H1 (cell line): ENCODE results near the gene SLC41A1. TPM values are rescaled to one million over a fixed set of nuclear protein-coding genes. Genes with fewer than 3 reads are reported as not detected.

Source experiments
- CTCF ChIA-PET: fragments of 300-600 bp; sonication (Branson Sonifier 250); formaldehyde crosslinking; loops from one replicate; lab custom pipeline; 2021; ENCODE audit not compliant: partially characterized antibody; lab: Charles Lee
- POLR2A ChIA-PET: fragments of 300-600 bp; sonication (Branson Sonifier 250); formaldehyde crosslinking; loops from one replicate; lab custom pipeline; 2021; ENCODE audit warnings: inconsistent platforms; ENCODE audit not compliant: partially characterized antibody; lab: Charles Lee
- DNase-seq, 2 experiments: peaks; one replicate each; pipeline versions ENCODE4 v3.0.0 to v3.0.0-alpha.2; 2010 to 2022; ENCODE audit warnings: low spot score in 2 of 2, low read depth in 1 of 2, mixed read lengths in 1 of 2
- FAIRE-seq: peaks from 2 replicates; lab custom pipeline; 2011; peaks lifted over from hg19 to GRCh38; lab: Jason Lieb, UNC
- H2AFZ ChIP-seq: 2 replicates; pipeline ENCODE4 v1.8.1; 2012; ENCODE audit warnings: low read length, inconsistent platforms
- H2AK5ac ChIP-seq: 2 replicates; pipeline ENCODE4 v1.6.1; 2013; ENCODE audit warnings: low read depth, low read length
- H2BK120ac ChIP-seq: replicated peaks from 2 replicates; pipeline ENCODE3; 2013; ENCODE audit warnings: low read depth, low read length, inconsistent platforms
- H2BK12ac ChIP-seq: 2 replicates; pipeline ENCODE4 v1.6.1; 2013; ENCODE audit warnings: low read depth, low read length
- H2BK15ac ChIP-seq: 2 replicates; pipeline ENCODE4 v1.6.1; 2013; ENCODE audit warnings: low read length
- H2BK20ac ChIP-seq: 2 replicates; pipeline ENCODE4 v1.6.1; 2013; ENCODE audit warnings: low read length
- H2BK5ac ChIP-seq: 2 replicates; pipeline ENCODE4 v1.6.1; 2013; ENCODE audit warnings: low read depth, low read length
- H3K14ac ChIP-seq: 2 replicates; pipeline ENCODE4 v1.6.1; 2013; ENCODE audit warnings: inconsistent platforms; ENCODE audit not compliant: insufficient read length
- H3K18ac ChIP-seq: 2 replicates; pipeline ENCODE4 v1.6.1; 2013; ENCODE audit warnings: low read length; ENCODE audit errors: extremely low read depth
- H3K23ac ChIP-seq: 2 replicates; pipeline ENCODE4 v1.6.1; 2013; ENCODE audit warnings: inconsistent platforms; ENCODE audit not compliant: insufficient read length
- H3K23me2 ChIP-seq: 2 replicates; pipeline ENCODE4 v1.6.1; 2013; ENCODE audit warnings: low read depth, low read length
- H3K27ac ChIP-seq: 2 replicates; pipeline ENCODE4 v1.6.1; 2011; ENCODE audit warnings: low read depth, low read length, inconsistent platforms
- H3K27me3 ChIP-seq, 4 experiments: replicated peaks in 1 of 4; 1 replicate in 1 of 4; 2 replicates in 3 of 4; pipeline versions ENCODE4 v1.6.1 to v1.8.1; 2011 to 2013; ENCODE audit warnings: low read length in 3 of 4, mild to moderate bottlenecking in 3 of 4, inconsistent platforms in 2 of 4, mixed read lengths in 2 of 4, moderate library complexity in 1 of 4; ENCODE audit not compliant: control insufficient read depth in 3 of 4, insufficient read depth in 3 of 4; ENCODE audit errors: extremely low read depth in 1 of 4
- H3K36me3 ChIP-seq, 4 experiments: 2 replicates each; pipeline versions ENCODE4 v1.6.1 to v1.8.1; 2011 to 2013; ENCODE audit warnings: mild to moderate bottlenecking in 4 of 4, low read length in 3 of 4, moderate library complexity in 2 of 4, control low read depth in 1 of 4, inconsistent platforms in 1 of 4; ENCODE audit not compliant: insufficient read depth in 4 of 4, control insufficient read depth in 2 of 4
- H3K4ac ChIP-seq: replicated peaks from 2 replicates; pipeline ENCODE3; 2013; ENCODE audit warnings: low read length, low read depth, mixed read lengths, inconsistent platforms; ENCODE audit not compliant: insufficient read length
- H3K4me1 ChIP-seq, 4 experiments: replicated peaks in 1 of 4; 1 replicate in 1 of 4; 2 replicates in 3 of 4; pipeline versions ENCODE4 v1.6.1 to v1.8.1; 2011 to 2013; ENCODE audit warnings: low read length in 3 of 4, inconsistent platforms in 2 of 4, mixed read lengths in 1 of 4; ENCODE audit not compliant: insufficient read depth in 4 of 4, control insufficient read depth in 3 of 4
- H3K4me2 ChIP-seq, 2 experiments: 2 replicates each; pipeline versions ENCODE4 v1.6.1 to v1.8.1; 2011 to 2013; ENCODE audit warnings: low read depth in 2 of 2, low read length in 2 of 2, control low read depth in 1 of 2, inconsistent platforms in 1 of 2, mild to moderate bottlenecking in 1 of 2; ENCODE audit not compliant: insufficient read depth in 1 of 2
- H3K4me3 ChIP-seq, 4 experiments: fragments of 200-600, 300-600 bp in 1 of 4; sonication (generic), shearing (Covaris generic), sonication (Bioruptor Twin) in 1 of 4; 2 replicates each; pipeline versions ENCODE4 v1.5.1 to v1.8.1; 2011 to 2016; ENCODE audit warnings: low read length in 4 of 4, low read depth in 3 of 4, control low read depth in 2 of 4, inconsistent platforms in 2 of 4, mild to moderate bottlenecking in 2 of 4, mixed read lengths in 1 of 4, moderate library complexity in 1 of 4; ENCODE audit not compliant: insufficient read depth in 2 of 4; ENCODE audit errors: extremely low read depth in 1 of 4
- H3K56ac ChIP-seq: replicated peaks from 2 replicates; pipeline ENCODE3; 2013; ENCODE audit warnings: low read depth, mild to moderate bottlenecking, mixed read lengths, low read length, inconsistent platforms; ENCODE audit not compliant: insufficient read length
- H3K79me1 ChIP-seq: 2 replicates; pipeline ENCODE4 v1.6.1; 2013; ENCODE audit warnings: low read depth, low read length, control low read depth
- H3K79me2 ChIP-seq, 2 experiments: 2 replicates each; pipeline versions ENCODE4 v1.6.1 to v1.8.1; 2012 to 2013; ENCODE audit warnings: low read length in 2 of 2, mild to moderate bottlenecking in 2 of 2, inconsistent platforms in 1 of 2; ENCODE audit not compliant: insufficient read depth in 2 of 2, control insufficient read depth in 1 of 2
- H3K9ac ChIP-seq, 4 experiments: replicated peaks in 1 of 4; 1 replicate in 1 of 4; 2 replicates in 3 of 4; pipeline versions ENCODE4 v1.6.1 to v1.8.1; 2011 to 2013; ENCODE audit warnings: low read depth in 3 of 4, low read length in 3 of 4, control low read depth in 2 of 4, mild to moderate bottlenecking in 2 of 4, moderate library complexity in 2 of 4, inconsistent platforms in 1 of 4; ENCODE audit errors: extremely low read depth in 1 of 4
- H3K9me3 ChIP-seq, 2 experiments: 2 replicates each; pipeline versions ENCODE4 v1.6.1 to v1.8.1; 2012 to 2013; ENCODE audit warnings: mild to moderate bottlenecking in 2 of 2, moderate library complexity in 2 of 2, control low read depth in 1 of 2, inconsistent platforms in 1 of 2, low read depth in 1 of 2, low read length in 1 of 2, mixed read lengths in 1 of 2; ENCODE audit not compliant: insufficient read depth in 2 of 2
- H4K20me1 ChIP-seq, 2 experiments: replicated peaks in 1 of 2; 2 replicates each; pipeline versions ENCODE3 to v1.8.1; 2011 to 2013; ENCODE audit warnings: inconsistent platforms in 2 of 2, low read length in 2 of 2, mild to moderate bottlenecking in 1 of 2; ENCODE audit not compliant: insufficient read depth in 2 of 2, control insufficient read depth in 1 of 2
- H4K5ac ChIP-seq: 2 replicates; pipeline ENCODE4 v1.6.1; 2013; ENCODE audit warnings: low read length, low read depth, mixed read lengths, inconsistent platforms; ENCODE audit not compliant: insufficient read length
- H4K8ac ChIP-seq: 2 replicates; pipeline ENCODE4 v1.8.0; 2013; ENCODE audit warnings: mild to moderate bottlenecking, moderate library complexity, low read length, inconsistent platforms; ENCODE audit not compliant: insufficient read depth; ENCODE audit errors: extremely low read depth
- H4K91ac ChIP-seq: replicated peaks from 2 replicates; pipeline ENCODE3; 2013; ENCODE audit warnings: low read length, mixed read lengths, inconsistent platforms; ENCODE audit not compliant: insufficient read length
- BACH1 ChIP-seq: IDR thresholded peaks from 2 replicates; pipeline ENCODE4 v1.6.1; 2012; ENCODE audit warnings: low read length, improper control_type of control experiment
- CREB1 ChIP-seq: IDR thresholded peaks from 2 replicates; pipeline ENCODE4 v1.6.1; 2012; ENCODE audit warnings: inconsistent platforms
- HDAC2 ChIP-seq, 2 experiments: fragments of 300-600 bp in 1 of 2; sonication (generic) in 1 of 2; IDR thresholded peaks; 2 replicates each; pipeline ENCODE4 v1.6.1; 2011 to 2012; ENCODE audit warnings: low read depth in 2 of 2, low read length in 2 of 2, mild to moderate bottlenecking in 2 of 2, moderate library complexity in 2 of 2, borderline replicate concordance in 1 of 2, inconsistent platforms in 1 of 2
- HDAC6 ChIP-seq: IDR thresholded peaks from one replicate; pipeline ENCODE4 v1.7.1; 2012; ENCODE audit warnings: low read depth, mild to moderate bottlenecking, inconsistent platforms, low read length, moderate library complexity
- KDM4A ChIP-seq: IDR thresholded peaks from one replicate; pipeline ENCODE4 v1.7.1; 2012; ENCODE audit warnings: low read depth, mild to moderate bottlenecking, moderate library complexity, low read length, inconsistent platforms; ENCODE audit not compliant: severe bottlenecking
- KDM5A ChIP-seq: fragments of 200-600 bp; IDR thresholded peaks from 2 replicates; pipeline ENCODE4 v1.7.1; 2012; ENCODE audit warnings: mild to moderate bottlenecking, low read length, inconsistent platforms, mixed read lengths
- POLR2A ChIP-seq, 2 experiments: IDR thresholded peaks; 1 replicate in 1 of 2; 2 replicates in 1 of 2; pipeline ENCODE4 v1.6.1; 2011; ENCODE audit warnings: low read depth in 2 of 2, low read length in 2 of 2, mild to moderate bottlenecking in 2 of 2; ENCODE audit errors: control extremely low read depth in 1 of 2
- POLR2AphosphoS5 ChIP-seq: IDR thresholded peaks from 2 replicates; pipeline ENCODE4 v1.6.1; 2011; ENCODE audit warnings: low read depth, low read length
- RXRA ChIP-seq: IDR thresholded peaks from 2 replicates; pipeline ENCODE4 v1.6.1; 2011; ENCODE audit warnings: low read depth, mild to moderate bottlenecking, low read length, moderate library complexity; ENCODE audit not compliant: insufficient read depth
- SAP30 ChIP-seq: fragments of 300-600 bp; sonication (generic); IDR thresholded peaks from 2 replicates; pipeline ENCODE4 v1.7.1; 2012; ENCODE audit warnings: low read length, moderate library complexity, mild to moderate bottlenecking, inconsistent platforms; ENCODE audit not compliant: insufficient read depth, insufficient replicate concordance
- SIRT6 ChIP-seq: IDR thresholded peaks from one replicate; pipeline ENCODE4 v1.7.1; 2012; ENCODE audit warnings: low read length, inconsistent platforms
- SIX5 ChIP-seq: IDR thresholded peaks from 2 replicates; pipeline ENCODE4 v1.6.1; 2011; ENCODE audit warnings: mild to moderate bottlenecking, low read depth, low read length
- SP2 ChIP-seq: IDR thresholded peaks from 2 replicates; pipeline ENCODE4 v1.6.1; 2012; ENCODE audit warnings: mild to moderate bottlenecking, low read length, inconsistent platforms
- SP4 ChIP-seq: IDR thresholded peaks from 2 replicates; pipeline ENCODE4 v1.6.1; 2012; ENCODE audit warnings: low read length, inconsistent platforms
- TCF12 ChIP-seq: IDR thresholded peaks from 2 replicates; pipeline ENCODE4 v1.6.1; 2011; ENCODE audit warnings: low read depth, mild to moderate bottlenecking, low read length
- WGBS, 2 experiments: shearing (Covaris generic) in 1 of 2; methylation state at CpG; one replicate each; pipeline versions ENCODE4 v1.1.6 to v1.1.7; 2013 to 2015; ENCODE audit warnings: low lambda C conversion rate in 2 of 2, mixed read lengths in 2 of 2, inconsistent platforms in 1 of 2, low coverage in 1 of 2, missing lambda C conversion rate in 1 of 2; ENCODE audit not compliant: insufficient replicate concordance in 2 of 2, insufficient coverage in 1 of 2, insufficient read length in 1 of 2; ENCODE audit errors: extremely low coverage in 1 of 2, missing lambda C conversion rate in 1 of 2; 5-methylcytosine and 5-hydroxymethylcytosine counted together
- polyA plus RNA-seq, 7 experiments: library from polyadenylated mRNA; depleted of rRNA in 3 of 7; stranded (reverse) in 5 of 7; unstranded in 2 of 7; fragments of >200 nt in 5 of 7; fragments of 200-250 nt in 2 of 7; gene quantifications; 1 replicate in 5 of 7; 2 replicates in 1 of 7; 4 replicates in 1 of 7; pipeline versions ENCODE4 v1.2.1 to v1.2.3, GENCODE V29; 2011 to 2013; ENCODE audit warnings: missing spikeins in 2 of 7, mixed read lengths in 2 of 7
- total RNA-seq: library from RNA; stranded (reverse); fragmentation: NEBNext Ultra II Directional; extraction: Animal tissue kit (Norgen Biotek cat#: 25700); gene quantifications from 2 replicates; pipeline ENCODE4 v1.2.1, GENCODE V29; 2021

The SLC41A1 gene
- total and polyA plus RNA-seq, 2 of the 8 experiments (the other 6 are each of a cell fraction or from before 2014, with no cell fraction given): 41.2 to 42.3 TPM

GRCh38 chr1:205832326-205832751 is 19.3 kb upstream of the SLC41A1 start:
- H3K23me2 ChIP-seq: no peaks in the 10 kb centered on the region

More at GRCh38 chr1:205832326-205832751, 19.3 kb upstream of the SLC41A1 start:
- Histone ChIP-seq H3K79me1 (no peaks in the 10 kb centered on the region), H3K4me2 (no peak overlapping the region), H2BK120ac (no peak overlapping the region), H3K4me1 (peaks cover 0 to 4% (median 1%) of the 10 kb centered on the region in 4 experiments; a peak in 4 of 7 replicates), H4K20me1 (no peaks in the 10 kb centered on the region), H3K9me3 (no peaks in the 10 kb centered on the region), H3K9ac (no peak overlapping the region), H3K18ac (no peak overlapping the region), H4K91ac (no peak overlapping the region), H4K8ac (no peak overlapping the region), H3K36me3 (no peaks in the 10 kb centered on the region)
- FAIRE-seq (no peak), DNase-seq (peak in 1 of 2 experiments; percentile 13)
- 91% methylated on average over 6 of the region's 6 CpGs; no CpG with 5 or more reads in 1 of the 2 experiments for WGBS, 2 experiments
- POLR2A ChIA-PET: interaction anchor here (1.9 kb wide), 1 partner anchor 10 kb away, joined by 5 read pairs; no protein-coding TSS in a partner anchor
- CTCF ChIA-PET: interaction anchor here (0.6 to 3.3 kb wide), 4 partner anchors 8 to 41 kb away, joined by 3 to 12 read pairs (median 6); no protein-coding TSS in a partner anchor
- TF ChIP-seq POLR2AphosphoS5 (no peak), CREB1 (no peak), SAP30 (no peak), RXRA (no peak), HDAC2 (IDR thresholded peaks at IDR 0.05; ENCODE audit: borderline replicate concordance in 1 of 2, low read depth in 2 of 2, low read length in 2 of 2) (no peak), SP2 (no peak), KDM5A (no peak), POLR2A (IDR thresholded peaks at IDR 0.05; ENCODE audit: control extremely low read depth in 1 of 2, low read depth in 2 of 2, low read length in 2 of 2) (no peak), TCF12 (no peak), SIRT6 (no peak), HDAC6 (no peak), KDM4A (no peak), SP4 (no peak), SIX5 (no peak), BACH1 (no peak)
- TF ChIP-seq, all 59 proteins: peak for 0
- no peaks in the 10 kb centered on the region; a peak in 1 of 7 replicates for H3K27me3 ChIP-seq
- no peaks in the 10 kb centered on the region for H3K79me2 ChIP-seq
- no peak overlapping the region for H2BK20ac ChIP-seq
- H2AFZ ChIP-seq: no peak overlapping the region
- no peak overlapping the region for H2AK5ac ChIP-seq
- H3K56ac ChIP-seq: no peak overlapping the region
- no peak overlapping the region for H3K27ac ChIP-seq
- H2BK15ac ChIP-seq: no peak overlapping the region
- no peak overlapping the region for H3K4me3 ChIP-seq
- H3K23ac ChIP-seq: no peak overlapping the region
- no peak overlapping the region for H3K4ac ChIP-seq
- H4K5ac ChIP-seq: no peak overlapping the region
- no peak overlapping the region for H2BK5ac ChIP-seq
- no peak overlapping the region for H3K14ac ChIP-seq
- no peak overlapping the region for H2BK12ac ChIP-seq
